Peyer's patch (tissue), 4 donors: Measurements from ENCODE around the gene LTO1.

Experiments
- CTCF ChIP-seq, 6 experiments: fragments of 450-650 bp in 4 of 6; fragments of 200-600 bp in 2 of 6; sonication (generic) in 1 of 6; IDR thresholded peaks; one replicate each; pipeline ENCODE4 v1.5.1; 2017 to 2019; ENCODE audit warnings: antibody characterized with exemption in 6 of 6, mild to moderate bottlenecking in 3 of 6, moderate library complexity in 1 of 6
- POLR2A ChIP-seq, 2 donors: fragments of 450-650 bp; IDR thresholded peaks; one replicate each; pipeline ENCODE4 v1.5.1; 2017; ENCODE audit warnings: antibody characterized with exemption in 2 of 2, mild to moderate bottlenecking in 2 of 2, moderate library complexity in 2 of 2

- TF ChIP-seq POLR2A (IDR thresholded peaks at IDR 0.05) = no peak
- no peak for TF ChIP-seq CTCF (IDR thresholded peaks at IDR 0.05)
These were observed 32.0 kb upstream of the LTO1 start for GRCh38 chr11:69707176-69707575.
